H1 (cell line): ENCODE measurements around the gene TTC34. TPM values are rescaled to one million over a fixed set of nuclear protein-coding genes. Genes with fewer than 3 reads are reported as not detected.

ENCODE experiments used
- CTCF ChIA-PET: fragments of 300-600 bp; sonication (Branson Sonifier 250); formaldehyde crosslinking; loops from one replicate; lab custom pipeline; 2021; ENCODE audit not compliant: partially characterized antibody; lab: Charles Lee
- POLR2A ChIA-PET: fragments of 300-600 bp; sonication (Branson Sonifier 250); formaldehyde crosslinking; loops from one replicate; lab custom pipeline; 2021; ENCODE audit warnings: inconsistent platforms; ENCODE audit not compliant: partially characterized antibody; lab: Charles Lee
- DNase-seq, 2 experiments: peaks; one replicate each; pipeline versions ENCODE4 v3.0.0 to v3.0.0-alpha.2; 2010 to 2022; ENCODE audit warnings: low spot score in 2 of 2, low read depth in 1 of 2, mixed read lengths in 1 of 2
- FAIRE-seq: peaks from 2 replicates; lab custom pipeline; 2011; peaks lifted over from hg19 to GRCh38; lab: Jason Lieb, UNC
- H2AFZ ChIP-seq: 2 replicates; pipeline ENCODE4 v1.8.1; 2012; ENCODE audit warnings: low read length, inconsistent platforms
- H2AK5ac ChIP-seq: 2 replicates; pipeline ENCODE4 v1.6.1; 2013; ENCODE audit warnings: low read depth, low read length
- H2BK120ac ChIP-seq: replicated peaks from 2 replicates; pipeline ENCODE3; 2013; ENCODE audit warnings: low read depth, low read length, inconsistent platforms
- H2BK12ac ChIP-seq: 2 replicates; pipeline ENCODE4 v1.6.1; 2013; ENCODE audit warnings: low read depth, low read length
- H2BK15ac ChIP-seq: 2 replicates; pipeline ENCODE4 v1.6.1; 2013; ENCODE audit warnings: low read length
- H2BK20ac ChIP-seq: 2 replicates; pipeline ENCODE4 v1.6.1; 2013; ENCODE audit warnings: low read length
- H2BK5ac ChIP-seq: 2 replicates; pipeline ENCODE4 v1.6.1; 2013; ENCODE audit warnings: low read depth, low read length
- H3K14ac ChIP-seq: 2 replicates; pipeline ENCODE4 v1.6.1; 2013; ENCODE audit warnings: inconsistent platforms; ENCODE audit not compliant: insufficient read length
- H3K18ac ChIP-seq: 2 replicates; pipeline ENCODE4 v1.6.1; 2013; ENCODE audit warnings: low read length; ENCODE audit errors: extremely low read depth
- H3K23ac ChIP-seq: 2 replicates; pipeline ENCODE4 v1.6.1; 2013; ENCODE audit warnings: inconsistent platforms; ENCODE audit not compliant: insufficient read length
- H3K23me2 ChIP-seq: 2 replicates; pipeline ENCODE4 v1.6.1; 2013; ENCODE audit warnings: low read depth, low read length
- H3K27ac ChIP-seq: 2 replicates; pipeline ENCODE4 v1.6.1; 2011; ENCODE audit warnings: low read depth, low read length, inconsistent platforms
- H3K27me3 ChIP-seq, 4 experiments: replicated peaks in 1 of 4; 1 replicate in 1 of 4; 2 replicates in 3 of 4; pipeline versions ENCODE4 v1.6.1 to v1.8.1; 2011 to 2013; ENCODE audit warnings: low read length in 3 of 4, mild to moderate bottlenecking in 3 of 4, inconsistent platforms in 2 of 4, mixed read lengths in 2 of 4, moderate library complexity in 1 of 4; ENCODE audit not compliant: control insufficient read depth in 3 of 4, insufficient read depth in 3 of 4; ENCODE audit errors: extremely low read depth in 1 of 4
- H3K36me3 ChIP-seq, 4 experiments: 2 replicates each; pipeline versions ENCODE4 v1.6.1 to v1.8.1; 2011 to 2013; ENCODE audit warnings: mild to moderate bottlenecking in 4 of 4, low read length in 3 of 4, moderate library complexity in 2 of 4, control low read depth in 1 of 4, inconsistent platforms in 1 of 4; ENCODE audit not compliant: insufficient read depth in 4 of 4, control insufficient read depth in 2 of 4
- H3K4ac ChIP-seq: replicated peaks from 2 replicates; pipeline ENCODE3; 2013; ENCODE audit warnings: low read length, low read depth, mixed read lengths, inconsistent platforms; ENCODE audit not compliant: insufficient read length
- H3K4me1 ChIP-seq, 4 experiments: replicated peaks in 1 of 4; 1 replicate in 1 of 4; 2 replicates in 3 of 4; pipeline versions ENCODE4 v1.6.1 to v1.8.1; 2011 to 2013; ENCODE audit warnings: low read length in 3 of 4, inconsistent platforms in 2 of 4, mixed read lengths in 1 of 4; ENCODE audit not compliant: insufficient read depth in 4 of 4, control insufficient read depth in 3 of 4
- H3K4me2 ChIP-seq, 2 experiments: 2 replicates each; pipeline versions ENCODE4 v1.6.1 to v1.8.1; 2011 to 2013; ENCODE audit warnings: low read depth in 2 of 2, low read length in 2 of 2, control low read depth in 1 of 2, inconsistent platforms in 1 of 2, mild to moderate bottlenecking in 1 of 2; ENCODE audit not compliant: insufficient read depth in 1 of 2
- H3K4me3 ChIP-seq, 4 experiments: fragments of 200-600, 300-600 bp in 1 of 4; sonication (generic), shearing (Covaris generic), sonication (Bioruptor Twin) in 1 of 4; 2 replicates each; pipeline versions ENCODE4 v1.5.1 to v1.8.1; 2011 to 2016; ENCODE audit warnings: low read length in 4 of 4, low read depth in 3 of 4, control low read depth in 2 of 4, inconsistent platforms in 2 of 4, mild to moderate bottlenecking in 2 of 4, mixed read lengths in 1 of 4, moderate library complexity in 1 of 4; ENCODE audit not compliant: insufficient read depth in 2 of 4; ENCODE audit errors: extremely low read depth in 1 of 4
- H3K56ac ChIP-seq: replicated peaks from 2 replicates; pipeline ENCODE3; 2013; ENCODE audit warnings: low read depth, mild to moderate bottlenecking, mixed read lengths, low read length, inconsistent platforms; ENCODE audit not compliant: insufficient read length
- H3K79me1 ChIP-seq: 2 replicates; pipeline ENCODE4 v1.6.1; 2013; ENCODE audit warnings: low read depth, low read length, control low read depth
- H3K79me2 ChIP-seq, 2 experiments: 2 replicates each; pipeline versions ENCODE4 v1.6.1 to v1.8.1; 2012 to 2013; ENCODE audit warnings: low read length in 2 of 2, mild to moderate bottlenecking in 2 of 2, inconsistent platforms in 1 of 2; ENCODE audit not compliant: insufficient read depth in 2 of 2, control insufficient read depth in 1 of 2
- H3K9ac ChIP-seq, 4 experiments: replicated peaks in 1 of 4; 1 replicate in 1 of 4; 2 replicates in 3 of 4; pipeline versions ENCODE4 v1.6.1 to v1.8.1; 2011 to 2013; ENCODE audit warnings: low read depth in 3 of 4, low read length in 3 of 4, control low read depth in 2 of 4, mild to moderate bottlenecking in 2 of 4, moderate library complexity in 2 of 4, inconsistent platforms in 1 of 4; ENCODE audit errors: extremely low read depth in 1 of 4
- H3K9me3 ChIP-seq, 2 experiments: 2 replicates each; pipeline versions ENCODE4 v1.6.1 to v1.8.1; 2012 to 2013; ENCODE audit warnings: mild to moderate bottlenecking in 2 of 2, moderate library complexity in 2 of 2, control low read depth in 1 of 2, inconsistent platforms in 1 of 2, low read depth in 1 of 2, low read length in 1 of 2, mixed read lengths in 1 of 2; ENCODE audit not compliant: insufficient read depth in 2 of 2
- H4K20me1 ChIP-seq, 2 experiments: replicated peaks in 1 of 2; 2 replicates each; pipeline versions ENCODE3 to v1.8.1; 2011 to 2013; ENCODE audit warnings: inconsistent platforms in 2 of 2, low read length in 2 of 2, mild to moderate bottlenecking in 1 of 2; ENCODE audit not compliant: insufficient read depth in 2 of 2, control insufficient read depth in 1 of 2
- H4K5ac ChIP-seq: 2 replicates; pipeline ENCODE4 v1.6.1; 2013; ENCODE audit warnings: low read length, low read depth, mixed read lengths, inconsistent platforms; ENCODE audit not compliant: insufficient read length
- H4K8ac ChIP-seq: 2 replicates; pipeline ENCODE4 v1.8.0; 2013; ENCODE audit warnings: mild to moderate bottlenecking, moderate library complexity, low read length, inconsistent platforms; ENCODE audit not compliant: insufficient read depth; ENCODE audit errors: extremely low read depth
- H4K91ac ChIP-seq: replicated peaks from 2 replicates; pipeline ENCODE3; 2013; ENCODE audit warnings: low read length, mixed read lengths, inconsistent platforms; ENCODE audit not compliant: insufficient read length
- CBX5 ChIP-seq: fragments of 300-800, 300-1000 bp; sonication (generic); IDR thresholded peaks from 2 replicates; pipeline ENCODE4 v1.7.1; 2016; ENCODE audit warnings: antibody characterized with exemption, low read length, low read depth
- CHD1 ChIP-seq: IDR thresholded peaks from 2 replicates; pipeline ENCODE4 v1.6.1; 2012; ENCODE audit warnings: low read depth, low read length, improper control_type of control experiment
- EGR1 ChIP-seq: IDR thresholded peaks from 2 replicates; pipeline ENCODE4 v1.6.1; 2011; ENCODE audit warnings: low read depth, low read length, borderline replicate concordance
- JUN ChIP-seq: IDR thresholded peaks from 2 replicates; pipeline ENCODE4 v1.6.1; 2011; ENCODE audit warnings: low read depth, mild to moderate bottlenecking, improper control_type of control experiment, low read length
- POLR2A ChIP-seq, 2 experiments: IDR thresholded peaks; 1 replicate in 1 of 2; 2 replicates in 1 of 2; pipeline ENCODE4 v1.6.1; 2011; ENCODE audit warnings: low read depth in 2 of 2, low read length in 2 of 2, mild to moderate bottlenecking in 2 of 2; ENCODE audit errors: control extremely low read depth in 1 of 2
- SAP30 ChIP-seq: fragments of 300-600 bp; sonication (generic); IDR thresholded peaks from 2 replicates; pipeline ENCODE4 v1.7.1; 2012; ENCODE audit warnings: low read length, moderate library complexity, mild to moderate bottlenecking, inconsistent platforms; ENCODE audit not compliant: insufficient read depth, insufficient replicate concordance
- SIX5 ChIP-seq: IDR thresholded peaks from 2 replicates; pipeline ENCODE4 v1.6.1; 2011; ENCODE audit warnings: mild to moderate bottlenecking, low read depth, low read length
- SUZ12 ChIP-seq: fragments of 200-600 bp; sonication (generic); IDR thresholded peaks from 2 replicates; pipeline ENCODE4 v1.6.1; 2012; ENCODE audit warnings: mild to moderate bottlenecking, inconsistent platforms, low read length, moderate library complexity, mixed read lengths
- TCF12 ChIP-seq: IDR thresholded peaks from 2 replicates; pipeline ENCODE4 v1.6.1; 2011; ENCODE audit warnings: low read depth, mild to moderate bottlenecking, low read length
- WGBS, 2 experiments: shearing (Covaris generic) in 1 of 2; methylation state at CpG; one replicate each; pipeline versions ENCODE4 v1.1.6 to v1.1.7; 2013 to 2015; ENCODE audit warnings: low lambda C conversion rate in 2 of 2, mixed read lengths in 2 of 2, inconsistent platforms in 1 of 2, low coverage in 1 of 2, missing lambda C conversion rate in 1 of 2; ENCODE audit not compliant: insufficient replicate concordance in 2 of 2, insufficient coverage in 1 of 2, insufficient read length in 1 of 2; ENCODE audit errors: extremely low coverage in 1 of 2, missing lambda C conversion rate in 1 of 2; 5-methylcytosine and 5-hydroxymethylcytosine counted together
- polyA plus RNA-seq, 7 experiments: library from polyadenylated mRNA; depleted of rRNA in 3 of 7; stranded (reverse) in 5 of 7; unstranded in 2 of 7; fragments of >200 nt in 5 of 7; fragments of 200-250 nt in 2 of 7; gene quantifications; 1 replicate in 5 of 7; 2 replicates in 1 of 7; 4 replicates in 1 of 7; pipeline versions ENCODE4 v1.2.1 to v1.2.3, GENCODE V29; 2011 to 2013; ENCODE audit warnings: missing spikeins in 2 of 7, mixed read lengths in 2 of 7
- total RNA-seq: library from RNA; stranded (reverse); fragmentation: NEBNext Ultra II Directional; extraction: Animal tissue kit (Norgen Biotek cat#: 25700); gene quantifications from 2 replicates; pipeline ENCODE4 v1.2.1, GENCODE V29; 2021
- TF ChIP-seq, protein P1 (sequence below): IDR thresholded peaks from 2 replicates; pipeline ENCODE4 v1.6.1; 2012; ENCODE audit warnings: low read length, inconsistent platforms

TTC34 gene
- total and polyA plus RNA-seq, 2 of the 8 experiments (the other 6 are each of a cell fraction or from before 2014, with no cell fraction given): 0.23 to 0.50 TPM

- H3K27ac ChIP-seq: no peak overlapping the region
- DNase-seq (peak; percentile 31 to 64), FAIRE-seq (no peak)
- H2AFZ ChIP-seq: no peak overlapping the region
- no peak overlapping the region for H3K56ac ChIP-seq
- H3K4me1 ChIP-seq: peaks cover 0 to 3% (median 0%) of the 10 kb centered on the region in 4 experiments; a peak in 2 of 7 replicates
- H3K18ac ChIP-seq: no peak overlapping the region
- peak overlapping the region; percentile 4 to 53; a peak in 3 of 4 replicates for H3K4me2 ChIP-seq
- whole genome bisulfite sequencing, 2 experiments: 16% methylated on average over 22 of the region's 24 CpGs; no CpG with 5 or more reads in 1 of the 2 experiments
- no peak overlapping the region; the same call in 1 of the 2 replicates for H4K8ac ChIP-seq
- H3K9ac ChIP-seq: no peak overlapping the region
- no peak overlapping the region for H4K91ac ChIP-seq
- peaks cover 0 to 3% (median 0%) of the 10 kb centered on the region in 4 experiments; a peak in 1 of 7 replicates for H3K27me3 ChIP-seq
- H2BK12ac ChIP-seq: 0 out of 2 replicates have a peak overlapping the region, but pooled peaks have one; percentile 3
- H3K79me1 ChIP-seq: no peaks in the 10 kb centered on the region
- H3K23me2 ChIP-seq: no peaks in the 10 kb centered on the region
- ChIA-PET CTCF (interaction anchor here (0.9 kb wide), 1 partner anchor 18 kb away, joined by 4 read pairs; no protein-coding TSS in a partner anchor), POLR2A (no interaction called here)
- H4K5ac ChIP-seq: no peak overlapping the region
- H2BK15ac ChIP-seq: no peak overlapping the region
- H3K36me3 ChIP-seq: no peaks in the 10 kb centered on the region
- peaks cover 2 to 8% of the 10 kb centered on the region in 2 experiments; a peak in 3 of 4 replicates for H3K9me3 ChIP-seq
- peak overlapping the region in 2 of 4 experiments; percentile 3 to 52; a peak in 3 of 8 replicates for H3K4me3 ChIP-seq
- H2BK5ac ChIP-seq: no peak overlapping the region
- H2BK120ac ChIP-seq: no peak overlapping the region
- no peak overlapping the region for H2BK20ac ChIP-seq
- no peak overlapping the region for H3K23ac ChIP-seq
- no peak overlapping the region for H3K14ac ChIP-seq
- H3K4ac ChIP-seq: no peak overlapping the region
- no peak overlapping the region for H2AK5ac ChIP-seq
- H3K79me2 ChIP-seq: no peaks in the 10 kb centered on the region
- H4K20me1 ChIP-seq: no peaks in the 10 kb centered on the region
- TF ChIP-seq POLR2A (IDR thresholded peaks at IDR 0.05; ENCODE audit: control extremely low read depth in 1 of 2, low read depth in 2 of 2, low read length in 2 of 2) (no peak), EGR1 (no peak), SIX5 (no peak), TCF12 (no peak), CHD1 (no peak), SUZ12 (no peak), SAP30 (no peak), JUN (no peak), CBX5 (no peak)
- TF ChIP-seq, protein P1, sequence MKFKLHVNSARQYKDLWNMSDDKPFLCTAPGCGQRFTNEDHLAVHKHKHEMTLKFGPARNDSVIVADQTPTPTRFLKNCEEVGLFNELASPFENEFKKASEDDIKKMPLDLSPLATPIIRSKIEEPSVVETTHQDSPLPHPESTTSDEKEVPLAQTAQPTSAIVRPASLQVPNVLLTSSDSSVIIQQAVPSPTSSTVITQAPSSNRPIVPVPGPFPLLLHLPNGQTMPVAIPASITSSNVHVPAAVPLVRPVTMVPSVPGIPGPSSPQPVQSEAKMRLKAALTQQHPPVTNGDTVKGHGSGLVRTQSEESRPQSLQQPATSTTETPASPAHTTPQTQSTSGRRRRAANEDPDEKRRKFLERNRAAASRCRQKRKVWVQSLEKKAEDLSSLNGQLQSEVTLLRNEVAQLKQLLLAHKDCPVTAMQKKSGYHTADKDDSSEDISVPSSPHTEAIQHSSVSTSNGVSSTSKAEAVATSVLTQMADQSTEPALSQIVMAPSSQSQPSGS: no peak
Observed at GRCh38 chr1:2611031-2611501, 190.4 kb downstream of the TTC34 start.
